ENCODE results near the gene PTPRD.

DNA sequence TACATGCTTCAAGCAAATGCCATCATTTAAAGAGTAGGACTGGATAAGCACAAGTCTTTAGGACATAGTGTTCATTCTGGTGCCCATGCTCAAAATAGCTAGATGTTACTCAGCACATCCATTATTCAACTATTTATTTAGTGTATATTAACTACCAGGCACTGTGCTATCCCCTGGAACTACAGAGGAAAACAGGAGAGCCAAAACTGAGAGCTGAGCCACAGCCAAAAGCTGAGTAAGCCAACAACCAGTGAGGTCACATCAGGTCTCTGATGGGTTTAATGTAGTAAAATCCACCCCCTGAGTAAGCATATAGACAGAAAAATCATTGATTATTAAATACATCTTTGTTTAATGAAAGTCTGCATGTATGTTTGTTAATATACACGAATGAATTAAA lies 2343.9 kb downstream of the PTPRD start:
- TF ChIP-seq POLR2A (IDR thresholded peaks at IDR 0.05) = no peak
- TF ChIP-seq CTCF (IDR thresholded peaks at IDR 0.05) = no peak
- TF ChIP-seq POLR2AphosphoS5 (IDR thresholded peaks at IDR 0.05) = no peak
